GM23338 (cell line): ENCODE results near the gene CS. TPM values are rescaled to one million over a fixed set of nuclear protein-coding genes. Genes with fewer than 3 reads are reported as not detected.
"Not testable (repeated sequence)": the region's sequence is repeated elsewhere in the genome, so short reads cannot be mapped to it uniquely, and the experiment has no call there.

Source experiments
- ATAC-seq: fragments of 200-7000 bp; cut with Tn5 transposase; 3 replicates; pipeline ENCODE4 v1.9.1; 2020
- DNase-seq: peaks from one replicate; pipeline ENCODE4 v3.0.0-alpha.2; 2015; ENCODE audit warnings: low spot score
- H2AFZ ChIP-seq: fragments of 200-600 bp; sonication (generic); 2 replicates; pipeline ENCODE4 v1.8.0; 2016; ENCODE audit warnings: antibody characterized with exemption, mild to moderate bottlenecking, moderate library complexity
- H3F3A ChIP-seq: fragments of 200-600 bp; sonication (generic); replicated peaks from 2 replicates; pipeline ENCODE4 v1.8.0; 2017; ENCODE audit warnings: antibody characterized with exemption, mixed run types, low read depth
- H3K27ac ChIP-seq: fragments of 200-600 bp; sonication (generic); 2 replicates; pipeline ENCODE4 v1.6.1; 2016; ENCODE audit warnings: low read depth
- H3K27me3 ChIP-seq: fragments of 200-600 bp; sonication (generic); 2 replicates; pipeline ENCODE4 v1.8.0; 2016; ENCODE audit warnings: mild to moderate bottlenecking, mixed run types, moderate library complexity; ENCODE audit not compliant: insufficient read depth
- H3K36me3 ChIP-seq: fragments of 200-600 bp; sonication (generic); 2 replicates; pipeline ENCODE4 v1.8.0; 2016; ENCODE audit warnings: mild to moderate bottlenecking; ENCODE audit not compliant: insufficient read depth
- H3K4me1 ChIP-seq: fragments of 200-600 bp; sonication (generic); 2 replicates; pipeline ENCODE4 v1.8.0; 2016; ENCODE audit warnings: mild to moderate bottlenecking, moderate library complexity; ENCODE audit not compliant: insufficient read depth
- H3K4me2 ChIP-seq: fragments of 200-600 bp; sonication (generic); 2 replicates; pipeline ENCODE4 v1.7.1; 2017; ENCODE audit warnings: mixed run types
- H3K4me3 ChIP-seq: fragments of 200-600 bp; sonication (generic); 2 replicates; pipeline ENCODE4 v1.6.1; 2016; ENCODE audit warnings: mixed run types
- H3K79me2 ChIP-seq: fragments of 200-600 bp; sonication (generic); replicated peaks from 2 replicates; pipeline ENCODE4 v1.8.0; 2017; ENCODE audit warnings: mild to moderate bottlenecking; ENCODE audit not compliant: insufficient read depth
- H3K9me2 ChIP-seq: fragments of 200-600 bp; sonication (generic); 2 replicates; pipeline ENCODE4 v1.8.0; 2017; ENCODE audit not compliant: insufficient read depth
- H4K20me1 ChIP-seq: fragments of 200-600 bp; sonication (generic); replicated peaks from 2 replicates; pipeline ENCODE4 v1.8.0; 2017; ENCODE audit warnings: mild to moderate bottlenecking; ENCODE audit not compliant: insufficient read depth
- H3K27ac Mint-ChIP-seq: 2 replicates; pipeline ENCODE4 v1.8.0; 2020; ENCODE audit warnings: inconsistent platforms, mild to moderate bottlenecking, moderate library complexity, mixed read lengths
- H3K27me3 Mint-ChIP-seq: 3 replicates; pipeline ENCODE4 v1.8.0; 2022; ENCODE audit warnings: low read depth, mild to moderate bottlenecking, moderate library complexity, mixed read lengths, inconsistent platforms; ENCODE audit not compliant: insufficient read depth, poor library complexity
- H3K36me3 Mint-ChIP-seq: 3 replicates; pipeline ENCODE4 v1.8.0; 2021; ENCODE audit warnings: low read depth, mild to moderate bottlenecking, inconsistent platforms, moderate library complexity, mixed read lengths
- H3K4me1 Mint-ChIP-seq: 3 replicates; pipeline ENCODE4 v1.8.0; 2020; ENCODE audit warnings: mild to moderate bottlenecking, inconsistent platforms, mixed read lengths
- H3K4me3 Mint-ChIP-seq: 3 replicates; pipeline ENCODE4 v1.8.0; 2021; ENCODE audit warnings: moderate library complexity, mild to moderate bottlenecking, inconsistent platforms, mixed read lengths
- H3K9me3 Mint-ChIP-seq: 3 replicates; pipeline ENCODE4 v1.8.0; 2020; ENCODE audit warnings: moderate library complexity, mild to moderate bottlenecking, inconsistent platforms, mixed read lengths
- CREB1 ChIP-seq: fragments of 250-450 bp; sonication (Bioruptor Pico); IDR thresholded peaks from 2 replicates; pipeline ENCODE4 v1.5.0; 2020; ENCODE audit warnings: low read depth, mild to moderate bottlenecking, moderate library complexity
- CTCF ChIP-seq, 2 experiments: fragments of 200-600 bp in 1 of 2; sonication (generic) in 1 of 2; conservative IDR thresholded peaks; 2 replicates each; pipeline versions ENCODE4 v1.5.1 to v1.6.1; 2016 to 2017; ENCODE audit warnings: antibody characterized with exemption in 2 of 2, low read depth in 2 of 2, mild to moderate bottlenecking in 2 of 2, moderate library complexity in 1 of 2
- ETS1 ChIP-seq: IDR thresholded peaks from 2 replicates; pipeline ENCODE4 v1.6.1; 2016; ENCODE audit warnings: antibody characterized with exemption
- EZH2 ChIP-seq: fragments of 200-600 bp; sonication (generic); IDR thresholded peaks from one replicate; pipeline ENCODE4 v1.8.0; 2017; ENCODE audit warnings: antibody characterized with exemption, mild to moderate bottlenecking, low read depth; ENCODE audit not compliant: unreplicated experiment
- EZH2phosphoT487 ChIP-seq: fragments of 200-600 bp; sonication (generic); IDR thresholded peaks from one replicate; pipeline ENCODE4 v1.8.1; 2018; ENCODE audit warnings: antibody characterized with exemption; ENCODE audit not compliant: unreplicated experiment
- JUNB ChIP-seq: IDR thresholded peaks from one replicate; pipeline ENCODE4 v1.6.1; 2016; ENCODE audit warnings: antibody characterized with exemption; ENCODE audit not compliant: unreplicated experiment
- NANOG ChIP-seq: IDR thresholded peaks from 2 replicates; pipeline ENCODE4 v1.6.1; 2016; ENCODE audit warnings: antibody characterized with exemption, borderline replicate concordance
- POLR2AphosphoS5 ChIP-seq: IDR thresholded peaks from 2 replicates; pipeline ENCODE4 v1.6.1; 2016; ENCODE audit warnings: antibody characterized with exemption, low read depth
- STAT1 ChIP-seq: IDR thresholded peaks from one replicate; pipeline ENCODE4 v1.6.1; 2016; ENCODE audit warnings: antibody characterized with exemption; ENCODE audit not compliant: unreplicated experiment
- ZNF331 ChIP-seq: fragments of 250-450 bp; sonication (Bioruptor Pico); IDR thresholded peaks from 2 replicates; pipeline ENCODE4 v1.5.0; 2020; ENCODE audit warnings: low read depth, mild to moderate bottlenecking, moderate library complexity
- polyA plus RNA-seq: library from polyadenylated mRNA; unstranded; fragments of >200 nt; fragmentation: Nextera tagmentation; extraction: Ambion mirVana; gene quantifications from 2 replicates; pipeline ENCODE4 v1.2.1, GENCODE V29; 2016
- total RNA-seq: library from RNA; depleted of rRNA; stranded (reverse); fragments of >200 nt; shearing (Covaris generic); gene quantifications from 2 replicates; pipeline ENCODE4 v1.2.3, GENCODE V29; 2014

The CS gene
- total and polyA plus RNA-seq, 2 experiments from 2014 or later, result 63.3 to 166 TPM

DNA sequence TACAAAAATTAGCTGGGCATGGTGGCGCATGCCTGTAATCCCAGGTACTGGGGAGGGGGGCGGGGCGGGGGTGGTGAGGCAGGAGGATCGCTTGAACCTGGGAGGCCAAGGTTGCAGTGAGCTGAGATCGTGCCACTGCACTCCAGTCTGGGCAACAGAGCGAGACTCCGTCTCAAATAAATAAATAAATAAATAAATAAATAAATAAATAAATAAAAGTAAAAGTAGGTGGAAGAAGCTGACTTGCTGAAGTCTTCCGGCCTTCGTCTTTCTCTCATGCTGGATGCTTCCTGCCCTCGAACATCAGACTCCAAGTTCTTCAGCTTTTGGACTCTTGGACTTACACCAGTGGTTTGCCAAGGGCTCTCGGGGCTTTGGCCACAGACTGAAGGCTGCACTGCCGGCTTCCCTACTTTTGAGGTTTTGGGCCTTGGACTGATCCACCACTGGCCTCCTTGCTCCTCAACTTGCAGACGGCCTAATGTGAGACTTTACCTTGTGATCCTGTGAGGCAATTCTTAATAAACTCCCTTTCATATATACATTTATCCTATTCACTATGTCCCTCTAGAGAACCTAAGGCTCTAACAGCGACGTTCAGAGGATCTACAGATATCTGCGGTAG, 34.0 kb downstream of the CS start:
- H4K20me1 ChIP-seq, H3K79me2 ChIP-seq, DNase-seq, H3K9me3 Mint-ChIP-seq, H3K9me2 ChIP-seq, H3K27me3 ChIP-seq, H3K36me3 ChIP-seq, H3K4me1 ChIP-seq, ATAC-seq: not testable (repeated sequence)
- peak overlapping the region; percentile 95 for H3K4me2 ChIP-seq
- H3K4me3 ChIP-seq, result peak overlapping the region; percentile 80
- Mint-ChIP-seq H3K4me3 (peak overlapping the region; percentile 90), H3K27ac (peak overlapping the region; percentile 95), H3K27me3 (peaks cover 27% of the 10 kb centered on the region), H3K36me3 (peaks cover 23% of the 10 kb centered on the region), H3K4me1 (peaks cover 10% of the 10 kb centered on the region)
- peak overlapping the region; percentile 99 for H2AFZ ChIP-seq
- peaks cover 25% of the 10 kb centered on the region for H3F3A ChIP-seq
- peak overlapping the region; percentile 96; the same call in 1 of the 2 replicates for H3K27ac ChIP-seq

DNA sequence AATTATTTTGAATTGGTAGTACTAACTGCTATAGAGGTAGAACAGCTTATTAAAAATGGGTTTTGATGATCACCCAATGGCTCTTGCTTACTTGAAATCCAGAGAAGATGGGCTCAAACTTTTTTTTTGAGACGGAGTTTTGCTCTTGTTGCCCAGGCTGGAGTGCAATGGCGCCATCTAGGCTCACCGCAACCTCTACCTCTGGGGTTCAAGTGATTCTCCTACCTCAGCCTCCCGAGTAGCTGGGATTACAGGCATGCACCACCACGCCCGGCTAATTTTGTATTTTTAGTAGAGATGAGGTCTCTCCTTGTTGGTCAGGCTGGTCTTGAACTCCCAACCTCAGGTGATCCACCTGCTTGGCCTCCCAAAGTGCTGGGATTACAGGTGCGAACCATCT, 37.2 kb downstream of the CS start:
- H3K9me2 ChIP-seq, H3K36me3 ChIP-seq, H3K27me3 ChIP-seq, H2AFZ ChIP-seq, H4K20me1 ChIP-seq, H3K79me2 ChIP-seq, H3K9me3 Mint-ChIP-seq, H3K4me3 ChIP-seq, H3K4me2 ChIP-seq, H3K27ac ChIP-seq, H3K36me3 Mint-ChIP-seq, H3K27ac Mint-ChIP-seq, H3K4me3 Mint-ChIP-seq, ATAC-seq, DNase-seq: not testable (repeated sequence)
- TF ChIP-seq CTCF (conservative IDR thresholded peaks at IDR 0.05; ENCODE audit: low read depth in 2 of 2), result peak; percentile 45 to 62
- peaks cover 31% of the 10 kb centered on the region for H3K27me3 Mint-ChIP-seq
- peaks cover 11% of the 10 kb centered on the region for H3K4me1 ChIP-seq
- peaks cover 19% of the 10 kb centered on the region for H3F3A ChIP-seq
- peaks cover 13% of the 10 kb centered on the region for H3K4me1 Mint-ChIP-seq

GRCh38 chr12:56261503-56262232, 38.5 kb downstream of the CS start:
- H3K4me1 ChIP-seq, result peaks cover 16% of the 10 kb centered on the region
- peaks cover 10% of the 10 kb centered on the region; the same call in 1 of the 2 replicates for H3K79me2 ChIP-seq
- H3K4me3 Mint-ChIP-seq, result no peak overlapping the region
- H3F3A ChIP-seq, result peaks cover 21% of the 10 kb centered on the region
- DNase-seq (no peak), ATAC-seq (no peak)
- H3K9me2 ChIP-seq, result no peaks in the 10 kb centered on the region
- TF ChIP-seq ZNF331, result no peak
- TF ChIP-seq JUNB, result no peak
- TF ChIP-seq EZH2, result no peak
- no peak for TF ChIP-seq EZH2phosphoT487
- no peak for TF ChIP-seq POLR2AphosphoS5
- TF ChIP-seq CTCF (conservative IDR thresholded peaks at IDR 0.05; ENCODE audit: low read depth in 2 of 2), result no peak
- no peak for TF ChIP-seq ETS1
- TF ChIP-seq CREB1 (CRISPR knock-in tag), result no peak
- TF ChIP-seq STAT1, result no peak
- no peak for TF ChIP-seq NANOG
- H3K27ac ChIP-seq, result no peak overlapping the region
- H3K4me1 Mint-ChIP-seq, result peaks cover 15% of the 10 kb centered on the region
- H3K9me3 Mint-ChIP-seq, result no peaks in the 10 kb centered on the region; the same call in 1 of the 3 replicates
- H3K27me3 Mint-ChIP-seq, result peaks cover 30% of the 10 kb centered on the region
- H3K36me3 ChIP-seq, result 0 out of 2 replicates have a peak, but pooled peaks cover 3% of the 10 kb centered on the region
- no peak overlapping the region for H3K4me3 ChIP-seq
- H3K27ac Mint-ChIP-seq, result no peak overlapping the region
- H3K27me3 ChIP-seq, result no peaks in the 10 kb centered on the region
- no peak overlapping the region for H2AFZ ChIP-seq
- H3K4me2 ChIP-seq, result no peak overlapping the region
- 0 out of 3 replicates have a peak, but pooled peaks cover 2% of the 10 kb centered on the region for H3K36me3 Mint-ChIP-seq
- H4K20me1 ChIP-seq, result peaks cover 3% of the 10 kb centered on the region
